GM12878 (cell line): ENCODE results near the gene DPYSL4. TPM values are rescaled to one million over a fixed set of nuclear protein-coding genes. Genes with fewer than 3 reads are reported as not detected.

ENCODE experiments used
- ATAC-seq: fragments of 200-7000 bp; cut with Tn5 transposase; 3 replicates; pipeline ENCODE4 v1.9.1; 2020; ENCODE audit warnings: mild to moderate bottlenecking, moderate library complexity
- BruUV-seq: library from RNA; stranded (reverse); fragments of 400-500 nt; replicated peaks from 2 replicates; lab custom pipeline; 2021; lab: Mats Ljungman, UMichigan
- CTCF ChIA-PET: fragments of 300-600 bp; sonication (Branson Sonifier 250); formaldehyde crosslinking; extraction: SDS; loops from one replicate; lab custom pipeline; 2021; ENCODE audit warnings: inconsistent platforms; lab: Yijun Ruan, JAX
- POLR2A ChIA-PET: fragments of 350-600 bp; formaldehyde crosslinking; extraction: SDS; loops from one replicate; lab custom pipeline; 2021; ENCODE audit warnings: inconsistent platforms; lab: Charles Lee
- RAD21 ChIA-PET: fragments of 300-600 bp; sonication (Branson Sonifier 250); formaldehyde crosslinking; loops from one replicate; lab custom pipeline; 2023; ENCODE audit warnings: antibody characterized with exemption; ENCODE audit not compliant: unreplicated experiment; lab: Charles Lee
- SMC1A ChIA-PET: fragments of 300-600 bp; sonication (Branson Sonifier 250); formaldehyde crosslinking; loops from one replicate; lab custom pipeline; 2023; ENCODE audit not compliant: unreplicated experiment, uncharacterized antibody; lab: Charles Lee
- DNase-seq: peaks from one replicate; pipeline ENCODE4 v3.0.0-alpha.2; 2011; ENCODE audit warnings: low read depth, low spot score
- FAIRE-seq: peaks from 3 replicates; lab custom pipeline; 2011; peaks lifted over from hg19 to GRCh38; lab: Jason Lieb, UNC
- H2AFZ ChIP-seq: 2 replicates; pipeline ENCODE4 v1.6.0; 2011; ENCODE audit warnings: low read depth, low read length, control low read depth; ENCODE audit not compliant: control insufficient read depth
- H3K27ac ChIP-seq: 2 replicates; pipeline ENCODE4 v1.5.1; 2011; ENCODE audit warnings: control low read depth; ENCODE audit not compliant: control insufficient read depth, insufficient read depth
- H3K27me3 ChIP-seq, 2 experiments: replicated peaks in 1 of 2; 2 replicates each; pipeline versions ENCODE4 v1.6.0 to v1.6.1; 2011; ENCODE audit warnings: low read length in 1 of 2; ENCODE audit not compliant: control insufficient read depth in 2 of 2, insufficient read depth in 2 of 2
- H3K36me3 ChIP-seq, 2 experiments: 2 replicates each; pipeline ENCODE4 v1.5.1; 2011; ENCODE audit warnings: low read length in 1 of 2; ENCODE audit not compliant: control insufficient read depth in 2 of 2, insufficient read depth in 2 of 2
- H3K4me1 ChIP-seq: 2 replicates; pipeline ENCODE4 v1.6.1; 2011; ENCODE audit warnings: mild to moderate bottlenecking, low read length, moderate library complexity, mixed read lengths; ENCODE audit not compliant: control insufficient read depth, insufficient read depth
- H3K4me2 ChIP-seq: 2 replicates; pipeline ENCODE4 v1.6.0; 2011; ENCODE audit warnings: control low read depth; ENCODE audit not compliant: control insufficient read depth, insufficient read depth
- H3K4me3 ChIP-seq: fragments of 200-600 bp; sonication (generic); 2 replicates; pipeline ENCODE4 v1.5.1; 2016
- H3K79me2 ChIP-seq: 2 replicates; pipeline ENCODE4 v1.6.0; 2011; ENCODE audit warnings: low read length; ENCODE audit not compliant: control insufficient read depth, insufficient read depth
- H3K9ac ChIP-seq: 2 replicates; pipeline ENCODE4 v1.8.0; 2011; ENCODE audit warnings: low read length, control low read depth, mixed read lengths; ENCODE audit not compliant: control insufficient read depth, insufficient read depth
- H3K9me3 ChIP-seq: replicated peaks from 3 replicates; pipeline ENCODE4 v1.5.1; 2011; ENCODE audit warnings: mild to moderate bottlenecking, low read length; ENCODE audit not compliant: control insufficient read depth, insufficient read depth
- H4K20me1 ChIP-seq: 2 replicates; pipeline ENCODE4 v1.6.0; 2011; ENCODE audit not compliant: control insufficient read depth, insufficient read depth
- BCL3 ChIP-seq: IDR thresholded peaks from 2 replicates; pipeline ENCODE4 v1.6.1; 2011; ENCODE audit warnings: borderline replicate concordance, low read depth, mild to moderate bottlenecking, moderate library complexity, low read length; ENCODE audit not compliant: insufficient read depth, poor library complexity, severe bottlenecking
- CHD2 ChIP-seq: IDR thresholded peaks from 2 replicates; pipeline ENCODE4 v1.6.1; 2011; ENCODE audit warnings: low read depth, low read length, improper control_type of control experiment, borderline replicate concordance
- FOXM1 ChIP-seq: IDR thresholded peaks from 2 replicates; pipeline ENCODE4 v1.6.1; 2012; ENCODE audit warnings: low read depth, mild to moderate bottlenecking, inconsistent platforms, low read length, moderate library complexity
- HDAC6 ChIP-seq: fragments of 200-600 bp; sonication (generic); IDR thresholded peaks from one replicate; pipeline ENCODE4 v1.8.0; 2017; ENCODE audit warnings: antibody characterized with exemption; ENCODE audit not compliant: unreplicated experiment
- IRF4 ChIP-seq: IDR thresholded peaks from 2 replicates; pipeline ENCODE4 v1.6.1; 2011; ENCODE audit warnings: low read depth, low read length
- LARP7 ChIP-seq: fragments of 450-650 bp; IDR thresholded peaks from 2 replicates; pipeline ENCODE4 v1.6.1; 2017; ENCODE audit warnings: mild to moderate bottlenecking
- STAT1 ChIP-seq: fragments of 450-650 bp; conservative IDR thresholded peaks from 2 replicates; pipeline ENCODE4 v1.6.1; 2014; ENCODE audit warnings: antibody characterized with exemption, mild to moderate bottlenecking
- SUZ12 ChIP-seq: fragments of 200-600 bp; sonication (generic); IDR thresholded peaks from one replicate; pipeline ENCODE4 v1.6.1; 2018; ENCODE audit warnings: antibody characterized with exemption, mild to moderate bottlenecking; ENCODE audit not compliant: unreplicated experiment
- ZZZ3 ChIP-seq: IDR thresholded peaks from 2 replicates; pipeline ENCODE4 v1.6.1; 2011; ENCODE audit warnings: low read depth; ENCODE audit not compliant: control insufficient read depth, insufficient read length
- WGBS: methylation state at CpG from one replicate; pipeline ENCODE4 v1.1.6; 2016; ENCODE audit warnings: low lambda C conversion rate; ENCODE audit not compliant: insufficient replicate concordance, insufficient coverage; ENCODE audit errors: missing lambda C conversion rate; 5-methylcytosine and 5-hydroxymethylcytosine counted together
- in situ Hi-C: fragments of 300-500 bp; cut with MboI; formaldehyde crosslinking; loops from 9 replicates; pipeline ENCODE4 v1.14.3; 2018; ENCODE audit warnings: mixed read lengths
- intact Hi-C: fragments of 100-400 bp; cut with micrococcal nuclease; formaldehyde crosslinking; loops from one replicate; pipeline ENCODE4 v1.14.2; 2022; ENCODE audit not compliant: unreplicated experiment
- polyA plus RNA-seq, 11 experiments: library from polyadenylated mRNA; depleted of rRNA in 4 of 11; unstranded in 6 of 11; stranded (reverse) in 5 of 11; fragments of >200 nt; fragmentation: Nextera tagmentation in 4 of 11; fragmentation: Illumina TruSeq in 1 of 11; extraction: Ambion mirVana in 4 of 11; extraction: Trizol in 1 of 11; gene quantifications; 1 replicate in 1 of 11; 2 replicates in 10 of 11; pipeline versions ENCODE4 v1.2.1 to v1.2.3, GENCODE V29; 2011 to 2016; ENCODE audit warnings: inconsistent platforms in 2 of 11, missing spikeins in 2 of 11, low read depth in 1 of 11
- total RNA-seq, 4 experiments: library from RNA; depleted of rRNA in 3 of 4; stranded (reverse); fragments of >200 nt in 3 of 4; fragmentation: Illumina TruSeq in 1 of 4; extraction: Trizol in 1 of 4; gene quantifications; 2 replicates each; pipeline versions ENCODE4 v1.2.1 to v1.2.3, GENCODE V29; 2013 to 2021
- TF ChIP-seq, protein P1 (sequence below), 3 experiments: IDR thresholded peaks in 2 of 3; conservative IDR thresholded peaks in 1 of 3; 2 replicates each; pipeline ENCODE4 v1.5.1; 2011; ENCODE audit warnings: low read depth in 3 of 3, low read length in 3 of 3, mild to moderate bottlenecking in 3 of 3, control low read depth in 2 of 3, moderate library complexity in 2 of 3, inconsistent platforms in 1 of 3, mixed read lengths in 1 of 3; ENCODE audit not compliant: control insufficient read depth in 2 of 3, insufficient read depth in 1 of 3; ENCODE audit errors: extremely low read depth in 1 of 3

Gene DPYSL4
- total and polyA plus RNA-seq, 10 of the 15 experiments (the other 5 are each of a cell fraction or from before 2014, with no cell fraction given): 0.10 to 0.21 TPM; not detected in 8

DNA sequence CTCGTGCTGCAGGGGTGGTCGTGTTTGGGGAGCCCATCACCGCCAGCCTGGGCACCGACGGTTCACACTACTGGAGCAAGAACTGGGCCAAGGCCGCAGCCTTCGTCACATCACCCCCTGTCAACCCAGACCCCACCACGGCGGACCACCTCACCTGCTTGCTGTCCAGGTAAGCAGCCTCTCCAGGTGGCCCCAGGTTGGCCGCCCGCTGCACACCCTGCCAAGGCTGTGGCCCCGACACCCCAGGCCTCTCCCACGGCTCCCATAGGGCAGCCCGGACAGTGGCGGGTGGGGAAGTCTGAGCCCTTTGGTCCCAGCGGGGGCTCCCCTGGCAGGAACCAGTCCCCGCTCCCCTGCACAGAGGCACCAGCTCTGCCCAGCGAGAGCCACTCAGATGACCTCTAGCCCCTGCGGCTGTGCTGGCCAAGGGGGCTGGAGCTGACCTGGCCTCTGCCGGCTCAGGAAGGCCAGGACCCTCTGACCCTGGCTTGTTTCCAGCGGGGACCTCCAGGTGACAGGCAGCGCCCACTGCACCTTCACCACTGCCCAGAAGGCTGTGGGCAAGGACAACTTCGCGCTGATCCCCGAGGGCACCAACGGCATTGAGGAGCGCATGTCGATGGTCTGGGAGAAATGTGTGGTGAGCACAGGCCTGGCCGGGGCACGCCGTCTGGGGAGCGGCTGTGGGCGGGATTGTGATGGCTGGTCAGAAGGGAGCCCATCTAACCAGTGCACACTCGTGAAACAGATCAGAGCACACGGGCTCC, 13.8 kb downstream of the DPYSL4 start:
- no peak for TF ChIP-seq LARP7
- no peak for TF ChIP-seq HDAC6
- 62% methylated on average over 33 of the region's 35 CpGs for WGBS
- H3K79me2 ChIP-seq: no peaks in the 10 kb centered on the region
- ChIA-PET SMC1A (no interaction called here), RAD21 (no interaction called here), CTCF (no interaction called here), POLR2A (no interaction called here)
- H3K9me3 ChIP-seq: no peaks in the 10 kb centered on the region
- intact Hi-C loops: no loop called here
- no peak overlapping the region for H3K27ac ChIP-seq
- DNase-seq: no peak
- H4K20me1 ChIP-seq: no peaks in the 10 kb centered on the region
- no TSS peak for BruUV-seq
- H2AFZ ChIP-seq: no peak overlapping the region
- no peak for FAIRE-seq
- no peak overlapping the region for H3K9ac ChIP-seq
- H3K4me3 ChIP-seq: no peak overlapping the region
- H3K27me3 ChIP-seq: no peaks in the 10 kb centered on the region
- in situ Hi-C loops: no loop called here
- no peaks in the 10 kb centered on the region for H3K36me3 ChIP-seq
- H3K4me1 ChIP-seq: no peaks in the 10 kb centered on the region
- no peak overlapping the region for H3K4me2 ChIP-seq
- ATAC-seq: no peak

DNA sequence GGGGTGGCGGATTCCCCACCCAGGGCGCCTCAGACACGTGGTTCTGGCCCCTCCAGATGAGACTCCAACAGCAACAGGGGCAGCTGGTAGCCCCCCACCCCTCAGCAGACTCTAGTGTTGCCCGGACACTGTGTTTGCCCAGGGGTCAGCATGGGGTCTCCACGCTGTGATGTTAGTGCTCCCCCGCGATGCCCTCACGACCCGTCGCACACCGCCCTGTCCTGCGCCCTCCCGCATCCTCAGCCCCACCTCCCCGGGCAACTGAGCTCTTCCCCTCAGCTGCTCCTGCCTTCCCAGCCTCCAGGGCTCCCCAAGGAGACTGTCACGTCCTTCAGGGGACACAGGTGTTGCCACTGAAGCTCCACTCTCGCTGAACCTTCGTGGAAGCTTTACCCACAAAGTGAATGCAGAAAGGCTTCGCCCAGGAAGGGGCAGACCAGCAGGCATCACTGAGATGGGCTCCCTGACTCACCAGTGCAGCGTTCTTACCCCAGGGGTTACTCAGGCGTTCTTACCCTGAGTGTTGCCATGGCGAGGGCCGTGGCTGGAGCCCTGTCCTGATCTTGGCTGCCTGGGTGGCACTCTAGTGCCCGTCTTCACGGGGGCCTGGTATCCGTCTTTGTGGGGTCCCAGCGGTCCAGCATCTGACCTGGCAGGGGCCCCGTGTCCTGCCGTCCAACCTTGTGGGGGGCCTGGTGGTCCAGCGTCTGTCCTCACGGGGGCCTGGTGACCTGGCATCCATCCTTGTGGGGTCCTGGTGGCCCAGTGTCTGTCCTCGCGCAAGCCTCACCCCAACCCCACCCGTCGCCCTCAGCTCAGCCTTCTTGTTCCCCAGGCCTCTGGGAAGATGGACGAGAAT, 14.6 kb downstream of the DPYSL4 start:
- SMC1A ChIA-PET: no interaction called here
- Histone ChIP-seq H3K9me3 (no peaks in the 10 kb centered on the region), H4K20me1 (no peaks in the 10 kb centered on the region), H3K4me2 (no peak overlapping the region), H3K9ac (no peak overlapping the region), H3K27ac (no peak overlapping the region), H3K36me3 (no peaks in the 10 kb centered on the region), H3K4me3 (no peak overlapping the region), H2AFZ (no peak overlapping the region), H3K4me1 (no peaks in the 10 kb centered on the region), H3K79me2 (no peaks in the 10 kb centered on the region), H3K27me3 (no peaks in the 10 kb centered on the region)
- RAD21 ChIA-PET: no interaction called here
- intact Hi-C loops: no loop called here
- DNase-seq (no peak), FAIRE-seq (no peak), ATAC-seq (no peak)
- BruUV-seq: no TSS peak
- in situ Hi-C loops: no loop called here
- POLR2A ChIA-PET: no interaction called here
- WGBS: 52% methylated on average over 34 of the region's 35 CpGs
- CTCF ChIA-PET: no interaction called here
- TF ChIP-seq STAT1: no peak
- TF ChIP-seq, protein P1, sequence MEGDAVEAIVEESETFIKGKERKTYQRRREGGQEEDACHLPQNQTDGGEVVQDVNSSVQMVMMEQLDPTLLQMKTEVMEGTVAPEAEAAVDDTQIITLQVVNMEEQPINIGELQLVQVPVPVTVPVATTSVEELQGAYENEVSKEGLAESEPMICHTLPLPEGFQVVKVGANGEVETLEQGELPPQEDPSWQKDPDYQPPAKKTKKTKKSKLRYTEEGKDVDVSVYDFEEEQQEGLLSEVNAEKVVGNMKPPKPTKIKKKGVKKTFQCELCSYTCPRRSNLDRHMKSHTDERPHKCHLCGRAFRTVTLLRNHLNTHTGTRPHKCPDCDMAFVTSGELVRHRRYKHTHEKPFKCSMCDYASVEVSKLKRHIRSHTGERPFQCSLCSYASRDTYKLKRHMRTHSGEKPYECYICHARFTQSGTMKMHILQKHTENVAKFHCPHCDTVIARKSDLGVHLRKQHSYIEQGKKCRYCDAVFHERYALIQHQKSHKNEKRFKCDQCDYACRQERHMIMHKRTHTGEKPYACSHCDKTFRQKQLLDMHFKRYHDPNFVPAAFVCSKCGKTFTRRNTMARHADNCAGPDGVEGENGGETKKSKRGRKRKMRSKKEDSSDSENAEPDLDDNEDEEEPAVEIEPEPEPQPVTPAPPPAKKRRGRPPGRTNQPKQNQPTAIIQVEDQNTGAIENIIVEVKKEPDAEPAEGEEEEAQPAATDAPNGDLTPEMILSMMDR (IDR thresholded peaks at IDR 0.05 in 2 of 3, conservative IDR thresholded peaks at IDR 0.05 in 1 of 3; ENCODE audit: control insufficient read depth in 2 of 3, extremely low read depth in 1 of 3, insufficient read depth in 1 of 3, low read depth in 3 of 3, low read length in 3 of 3): no peak
- TF ChIP-seq IRF4: no peak
- TF ChIP-seq BCL3: no peak
- TF ChIP-seq SUZ12: no peak
- no peak for TF ChIP-seq FOXM1
- no peak for TF ChIP-seq ZZZ3
- no peak for TF ChIP-seq CHD2
